Measurements from ENCODE around the gene CCSER1.

Gene CCSER1

DNA sequence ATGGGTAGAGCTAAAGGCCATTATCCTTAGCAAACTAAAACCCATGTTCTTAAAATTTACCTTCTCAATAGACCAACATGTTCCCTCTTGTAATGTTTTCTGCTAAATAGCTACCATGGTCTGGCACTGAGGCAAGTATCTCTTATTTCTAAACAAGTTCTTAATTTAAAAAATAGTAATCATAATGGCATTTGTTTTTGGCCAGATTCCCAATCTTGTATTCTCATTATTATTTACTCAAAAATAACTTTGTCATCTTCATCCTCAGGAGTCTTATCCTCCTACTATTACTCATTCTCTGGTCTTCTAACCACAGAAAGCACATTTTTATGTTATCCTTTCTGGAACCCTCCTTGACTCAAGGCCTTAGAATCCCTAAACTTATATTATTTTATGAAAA is 931.2 kb downstream of the CCSER1 start:
- H3K4me3 ChIP-seq (ENCODE audit: control insufficient read depth, low read depth, low read length), result no peak overlapping the region
- TF ChIP-seq, protein P1, sequence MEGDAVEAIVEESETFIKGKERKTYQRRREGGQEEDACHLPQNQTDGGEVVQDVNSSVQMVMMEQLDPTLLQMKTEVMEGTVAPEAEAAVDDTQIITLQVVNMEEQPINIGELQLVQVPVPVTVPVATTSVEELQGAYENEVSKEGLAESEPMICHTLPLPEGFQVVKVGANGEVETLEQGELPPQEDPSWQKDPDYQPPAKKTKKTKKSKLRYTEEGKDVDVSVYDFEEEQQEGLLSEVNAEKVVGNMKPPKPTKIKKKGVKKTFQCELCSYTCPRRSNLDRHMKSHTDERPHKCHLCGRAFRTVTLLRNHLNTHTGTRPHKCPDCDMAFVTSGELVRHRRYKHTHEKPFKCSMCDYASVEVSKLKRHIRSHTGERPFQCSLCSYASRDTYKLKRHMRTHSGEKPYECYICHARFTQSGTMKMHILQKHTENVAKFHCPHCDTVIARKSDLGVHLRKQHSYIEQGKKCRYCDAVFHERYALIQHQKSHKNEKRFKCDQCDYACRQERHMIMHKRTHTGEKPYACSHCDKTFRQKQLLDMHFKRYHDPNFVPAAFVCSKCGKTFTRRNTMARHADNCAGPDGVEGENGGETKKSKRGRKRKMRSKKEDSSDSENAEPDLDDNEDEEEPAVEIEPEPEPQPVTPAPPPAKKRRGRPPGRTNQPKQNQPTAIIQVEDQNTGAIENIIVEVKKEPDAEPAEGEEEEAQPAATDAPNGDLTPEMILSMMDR (IDR thresholded peaks at IDR 0.05; ENCODE audit: control insufficient read depth, insufficient read depth, low read depth, low read length, missing control alignments), result no peak
- no peak for DNase-seq (ENCODE audit: low read depth)

DNA sequence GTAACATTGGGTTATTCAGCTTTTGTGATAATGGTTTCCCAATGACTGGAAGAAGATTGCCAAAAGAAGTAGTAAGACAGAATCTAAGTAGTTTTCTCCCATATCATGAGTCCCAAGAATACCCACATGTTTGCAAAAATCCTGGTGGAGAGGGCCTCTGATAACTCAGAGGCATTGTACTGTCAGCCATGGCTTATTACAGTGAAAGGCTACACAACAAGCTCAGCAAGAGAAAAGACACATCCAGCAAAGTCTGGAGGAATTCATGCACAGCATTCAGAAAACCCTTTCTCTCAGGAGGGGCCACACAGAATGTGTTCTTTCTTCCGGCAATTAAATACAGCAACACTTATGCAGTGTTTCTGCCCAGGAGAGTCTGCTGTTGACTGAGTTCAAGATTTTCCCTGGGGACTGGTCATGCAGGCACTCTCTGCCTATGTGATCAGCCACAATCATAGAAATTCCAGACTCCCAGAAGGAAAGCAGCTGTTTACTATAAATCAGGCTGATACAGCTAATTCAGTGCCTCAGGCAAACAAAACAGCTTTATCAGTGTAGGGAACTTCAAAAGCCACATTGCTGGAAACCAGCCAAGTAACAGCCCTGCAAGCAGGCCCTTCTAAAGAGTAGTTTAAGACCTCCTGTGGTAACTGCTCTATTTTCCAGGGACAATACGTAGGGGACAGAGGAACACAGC is 937.1 kb downstream of the CCSER1 start:
- TF ChIP-seq, protein P1 (IDR thresholded peaks at IDR 0.05; ENCODE audit: control insufficient read depth, insufficient read depth, low read depth, low read length, missing control alignments), result no peak
- no peak for DNase-seq (ENCODE audit: low read depth)
- no peak overlapping the region for H3K4me3 ChIP-seq (ENCODE audit: control insufficient read depth, low read depth, low read length)

DNA sequence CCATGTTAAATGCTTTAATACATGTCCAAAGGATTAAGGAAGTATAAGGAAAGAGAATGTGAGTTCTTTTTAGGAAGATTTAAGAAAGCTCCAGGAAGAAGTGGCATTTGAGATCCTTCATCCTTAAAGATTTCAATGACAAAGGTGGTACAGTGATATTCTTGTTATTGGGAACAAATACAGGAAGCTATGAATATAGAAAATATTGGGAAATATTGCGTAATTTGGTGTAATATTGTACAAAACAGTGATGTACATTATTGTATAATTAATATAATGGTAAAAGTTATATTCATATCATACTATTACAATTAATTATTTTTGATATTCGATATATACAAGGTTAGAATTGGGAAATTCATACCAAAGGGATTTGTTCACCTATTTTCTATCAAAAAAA is 937.9 kb downstream of the CCSER1 start:
- TF ChIP-seq, protein P1 (IDR thresholded peaks at IDR 0.05; ENCODE audit: control insufficient read depth, insufficient read depth, low read depth, low read length, missing control alignments), result no peak
- H3K4me3 ChIP-seq (ENCODE audit: control insufficient read depth, low read depth, low read length), result no peak overlapping the region
- no peak for DNase-seq (ENCODE audit: low read depth)

DNA sequence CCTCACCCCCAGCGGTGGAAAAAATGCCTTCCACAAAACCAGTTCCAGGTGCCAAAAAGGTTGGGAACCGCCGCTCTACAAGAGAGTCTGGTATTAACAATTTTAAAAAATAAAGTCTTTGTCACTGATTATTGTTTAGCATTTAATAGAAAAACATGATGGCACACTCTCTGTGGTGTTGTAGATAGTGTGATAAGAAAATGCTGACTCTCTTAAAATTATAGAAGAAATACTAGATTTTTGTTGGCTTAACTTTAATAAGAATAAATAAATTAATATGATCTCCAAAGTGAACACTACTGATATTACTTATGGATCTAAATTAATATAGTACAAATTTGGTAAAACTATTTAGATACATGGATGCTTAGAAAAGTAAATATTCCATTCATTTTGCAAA is 943.5 kb downstream of the CCSER1 start:
- TF ChIP-seq, protein P1 (IDR thresholded peaks at IDR 0.05; ENCODE audit: control insufficient read depth, insufficient read depth, low read depth, low read length, missing control alignments), result no peak
- DNase-seq (ENCODE audit: low read depth), result no peak

DNA sequence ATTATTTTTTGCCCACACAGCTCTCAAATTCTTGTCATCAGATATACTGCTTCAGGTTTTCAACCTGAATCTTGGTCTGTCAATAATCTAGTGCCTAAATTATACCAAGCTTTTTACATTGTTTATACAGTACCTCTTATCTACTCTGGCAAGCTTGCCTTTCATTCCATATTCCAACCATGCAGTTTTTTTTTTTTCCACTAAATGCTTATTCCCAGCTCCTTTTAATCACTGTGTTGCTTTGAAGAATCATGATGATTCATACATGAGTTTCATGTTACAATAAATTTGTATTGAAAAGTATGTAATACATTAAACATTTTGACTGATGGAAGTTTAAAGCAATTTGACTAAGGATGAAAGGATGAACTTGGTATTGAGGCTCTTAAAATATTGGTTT is 949.0 kb downstream of the CCSER1 start:
- DNase-seq (ENCODE audit: low read depth), result no peak
- no peak overlapping the region for H3K4me3 ChIP-seq (ENCODE audit: control insufficient read depth, low read depth, low read length)
- TF ChIP-seq, protein P1 (IDR thresholded peaks at IDR 0.05; ENCODE audit: control insufficient read depth, insufficient read depth, low read depth, low read length, missing control alignments), result no peak

More for the DNA sequence above, 943.5 kb downstream of the CCSER1 start:
- H3K4me3 ChIP-seq (ENCODE audit: control insufficient read depth, low read depth, low read length), result no peak overlapping the region

DNA sequence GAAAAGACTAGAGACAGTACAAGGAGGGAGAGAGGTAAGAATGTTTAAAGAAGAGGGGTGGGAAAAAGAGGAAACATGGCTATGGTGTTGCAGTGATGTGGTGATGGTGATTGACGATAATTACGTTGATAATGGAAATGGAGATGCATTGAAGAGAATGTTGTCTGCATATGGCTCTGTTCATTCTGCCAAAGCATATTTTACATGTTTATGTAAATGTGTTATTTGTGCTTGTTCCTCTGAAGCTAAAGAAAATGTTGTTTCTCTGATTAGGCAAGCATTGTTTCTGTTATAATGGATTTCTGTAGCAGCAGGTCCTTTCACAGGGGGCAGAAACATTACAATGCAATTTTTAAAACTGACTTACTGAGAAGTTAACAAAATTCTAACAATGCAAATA is 958.8 kb downstream of the CCSER1 start:
- TF ChIP-seq, protein P1 (IDR thresholded peaks at IDR 0.05; ENCODE audit: control insufficient read depth, insufficient read depth, low read depth, low read length, missing control alignments), result no peak
- no peak for DNase-seq (ENCODE audit: low read depth)
- H3K4me3 ChIP-seq (ENCODE audit: control insufficient read depth, low read depth, low read length), result no peak overlapping the region
